Lung (tissue), 12 donors: ENCODE data around the gene RNF208. TPM values are rescaled to one million over a fixed set of nuclear protein-coding genes. Genes with fewer than 3 reads are reported as not detected.
A peak's percentile ranks its signal among the peaks of the same experiment; 100 is the strongest.

Experiments
- ATAC-seq: fragments of 200-7000 bp; cut with Tn5 transposase; one replicate; pipeline ENCODE4 v1.9.1; 2020; ENCODE audit warnings: moderate number of reproducible peaks; ENCODE audit not compliant: insufficient read depth, low FRiP score
- DNase-seq, 3 donors: peaks; one replicate each; pipeline ENCODE4 v3.0.0-alpha.2; 2013 to 2017
- H3K27ac ChIP-seq, 2 donors: one replicate each; pipeline ENCODE4 v1.5.1; 2013; ENCODE audit warnings: mild to moderate bottlenecking in 2 of 2, moderate library complexity in 2 of 2, control low read depth in 1 of 2, inconsistent platforms in 1 of 2, low read depth in 1 of 2, low read length in 1 of 2
- H3K27me3 ChIP-seq, 3 donors: one replicate each; pipeline ENCODE4 v1.5.1; 2013; ENCODE audit warnings: low read length in 2 of 3; ENCODE audit not compliant: control insufficient read depth in 3 of 3, insufficient read depth in 3 of 3
- H3K36me3 ChIP-seq, 4 donors: one replicate each; pipeline ENCODE4 v1.5.1; 2013; ENCODE audit warnings: low read length in 4 of 4, mild to moderate bottlenecking in 1 of 4, moderate library complexity in 1 of 4; ENCODE audit not compliant: control insufficient read depth in 4 of 4, insufficient read depth in 4 of 4
- H3K4me1 ChIP-seq, 5 donors: one replicate each; pipeline ENCODE4 v1.5.1; 2013; ENCODE audit warnings: low read length in 5 of 5, mild to moderate bottlenecking in 2 of 5, moderate library complexity in 1 of 5; ENCODE audit not compliant: control insufficient read depth in 5 of 5, insufficient read depth in 5 of 5
- H3K4me3 ChIP-seq: one replicate; pipeline ENCODE4 v1.5.1; 2013; ENCODE audit warnings: mild to moderate bottlenecking, control low read depth, moderate library complexity
- H3K9ac ChIP-seq, 2 donors: one replicate each; pipeline ENCODE4 v1.5.1; 2013; ENCODE audit warnings: low read length in 2 of 2, control low read depth in 1 of 2; ENCODE audit not compliant: insufficient read depth in 1 of 2
- H3K9me3 ChIP-seq, 4 donors: one replicate each; pipeline ENCODE4 v1.5.1; 2013; ENCODE audit warnings: low read length in 3 of 4, mild to moderate bottlenecking in 1 of 4, moderate library complexity in 1 of 4; ENCODE audit not compliant: control insufficient read depth in 4 of 4, insufficient read depth in 3 of 4
- whole genome bisulfite sequencing, 2 donors: extraction: QIAGEN DNeasy Blood & Tissue Kit; methylation state at CpG; one replicate each; pipeline ENCODE4 v1.1.7; 2013; 5-methylcytosine and 5-hydroxymethylcytosine counted together
- polyA plus RNA-seq, 2 donors: library from polyadenylated mRNA; stranded (reverse); fragments of 200-250 nt; gene quantifications; one replicate each; pipeline ENCODE4 v1.2.1, GENCODE V29; 2013
- total RNA-seq, 2 donors: library from RNA; depleted of rRNA in 1 of 2; stranded (reverse); fragments of >200 nt in 1 of 2; gene quantifications; one replicate each; pipeline ENCODE4 v1.2.1, GENCODE V29; 2014 to 2021
- TF ChIP-seq, protein P1 (sequence below): IDR thresholded peaks from 2 replicates; pipeline ENCODE4 v1.5.1; 2012; ENCODE audit warnings: mild to moderate bottlenecking; ENCODE audit errors: control extremely low read depth, extremely low read depth
- donor health status: control.
- donor health status: control.
- donor health status: Bipolar disorder and iron deficiency.
- donor health status: healthy.
- donor health status: DM: yes; HTN: yes; CAD: no.

Gene RNF208
- total and polyA plus RNA-seq, 4 donors, result 1.7 to 12.0 (median 5.3) TPM

DNA sequence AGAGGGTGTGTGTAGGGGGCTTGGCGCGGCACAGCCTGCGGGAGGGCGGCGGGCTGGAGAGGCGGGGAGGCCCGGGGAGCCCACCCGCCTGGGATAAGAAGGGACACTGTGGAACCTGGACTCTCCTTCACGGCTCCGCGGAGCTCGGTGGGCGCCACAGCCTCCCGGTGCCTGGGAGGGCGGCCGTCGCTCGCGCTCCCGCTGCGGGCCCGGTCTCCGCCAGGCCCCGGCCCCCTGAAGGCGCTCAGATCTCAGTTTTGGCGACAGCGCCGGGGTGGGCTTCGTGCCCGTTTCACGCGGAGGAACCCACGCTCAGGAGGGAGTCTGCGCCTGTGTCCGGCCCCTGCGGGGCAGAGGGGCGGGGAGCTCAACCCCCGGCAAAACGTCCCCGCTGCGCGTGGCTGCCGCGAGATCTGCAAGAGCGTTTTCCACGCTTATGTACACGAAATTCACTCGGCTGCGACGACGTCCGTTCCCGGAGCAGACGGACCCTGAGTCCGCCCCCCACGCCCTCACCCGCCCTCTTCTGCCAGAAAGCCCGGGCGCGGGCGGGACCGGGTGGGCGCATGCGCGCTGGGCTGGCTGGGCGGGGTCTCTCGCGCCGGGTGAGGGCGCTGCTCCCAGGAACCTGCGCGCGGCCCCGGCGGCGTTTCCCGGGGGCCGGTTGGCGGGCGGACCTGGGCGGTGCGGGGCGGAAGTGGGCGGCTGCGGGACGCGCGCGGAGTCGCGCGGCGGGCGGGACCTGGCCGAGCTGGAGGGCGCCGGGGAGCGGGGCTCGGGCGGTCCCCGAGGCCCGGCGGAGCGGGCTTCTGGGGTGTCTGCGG, 32.8 kb upstream of the RNF208 start, which contains the start of gene NELFB:
Gene NELFB (plus strand): TSS at position 704 of the 824 bp plus-strand sequence.
- DNase-seq (peak; percentile 93 to 95 (median 94)), ATAC-seq (peak; percentile 89)
- Histone ChIP-seq H3K27ac (peak within 1 kb of the TSS; percentile 70 to 78), H3K4me1 (peaks cover 0 to 22% (median 12%) of the 10 kb centered on the region in 5 donors), H3K9ac (peak within 1 kb of the TSS; percentile 53 to 68), H3K27me3 (no peaks in the 10 kb centered on the region), H3K4me3 (peak within 1 kb of the TSS; percentile 98), H3K9me3 (no peaks in the 10 kb centered on the region), H3K36me3 (peaks cover 3 to 17% (median 13%) of the 10 kb centered on the region in 4 donors)
- TF ChIP-seq, protein P1, sequence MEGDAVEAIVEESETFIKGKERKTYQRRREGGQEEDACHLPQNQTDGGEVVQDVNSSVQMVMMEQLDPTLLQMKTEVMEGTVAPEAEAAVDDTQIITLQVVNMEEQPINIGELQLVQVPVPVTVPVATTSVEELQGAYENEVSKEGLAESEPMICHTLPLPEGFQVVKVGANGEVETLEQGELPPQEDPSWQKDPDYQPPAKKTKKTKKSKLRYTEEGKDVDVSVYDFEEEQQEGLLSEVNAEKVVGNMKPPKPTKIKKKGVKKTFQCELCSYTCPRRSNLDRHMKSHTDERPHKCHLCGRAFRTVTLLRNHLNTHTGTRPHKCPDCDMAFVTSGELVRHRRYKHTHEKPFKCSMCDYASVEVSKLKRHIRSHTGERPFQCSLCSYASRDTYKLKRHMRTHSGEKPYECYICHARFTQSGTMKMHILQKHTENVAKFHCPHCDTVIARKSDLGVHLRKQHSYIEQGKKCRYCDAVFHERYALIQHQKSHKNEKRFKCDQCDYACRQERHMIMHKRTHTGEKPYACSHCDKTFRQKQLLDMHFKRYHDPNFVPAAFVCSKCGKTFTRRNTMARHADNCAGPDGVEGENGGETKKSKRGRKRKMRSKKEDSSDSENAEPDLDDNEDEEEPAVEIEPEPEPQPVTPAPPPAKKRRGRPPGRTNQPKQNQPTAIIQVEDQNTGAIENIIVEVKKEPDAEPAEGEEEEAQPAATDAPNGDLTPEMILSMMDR, result no peak
- WGBS, 2 donors, result 2% methylated on average over 91 to 105 of the region's 105 CpGs

DNA sequence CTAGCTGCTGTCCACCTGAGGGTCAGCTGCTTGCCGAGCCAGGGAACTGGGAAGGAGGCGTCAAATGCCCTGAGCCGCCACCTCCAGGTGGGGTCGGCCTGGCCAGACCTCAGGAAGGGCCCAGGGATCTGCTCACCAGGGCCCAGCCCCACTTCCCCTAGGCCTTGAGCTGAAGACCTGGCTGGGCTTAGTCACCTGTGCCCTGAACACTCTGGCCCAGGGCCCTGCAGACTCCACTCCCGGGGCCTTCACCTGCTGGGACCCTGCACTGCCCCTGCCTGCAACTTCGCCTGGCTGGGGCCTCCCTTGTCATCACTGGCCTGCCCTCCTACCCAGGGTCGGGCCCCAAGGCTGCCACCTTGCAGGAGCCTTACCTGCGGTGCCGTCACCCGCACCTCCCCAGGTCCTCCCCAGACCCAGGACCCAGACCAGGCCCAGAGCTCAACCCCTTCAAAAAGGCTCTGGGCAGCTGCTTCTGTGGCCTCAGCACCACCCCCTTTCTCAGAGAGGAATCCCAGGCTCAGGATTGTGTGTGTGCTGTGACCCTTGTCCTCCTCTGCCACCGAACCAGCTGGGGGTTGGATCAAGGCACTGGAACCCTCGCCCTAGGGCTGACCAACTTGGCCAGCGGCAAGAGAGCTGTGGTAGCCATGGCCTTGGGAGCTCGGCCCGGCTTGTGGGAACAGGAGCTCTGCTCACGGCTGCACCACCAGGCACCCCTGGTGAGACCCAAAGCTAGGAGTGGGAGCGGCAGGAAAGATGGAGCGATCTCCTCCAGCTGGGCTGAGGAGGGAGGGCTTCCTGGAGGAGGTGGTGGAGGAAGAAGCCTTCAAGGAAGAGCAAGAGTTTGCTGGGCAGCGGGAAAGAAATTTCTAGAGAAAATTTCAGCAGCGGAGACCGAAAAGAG, 31.9 kb upstream of the RNF208 start:
- DNase-seq, result no peak
- Histone ChIP-seq H3K36me3 (peaks cover 0 to 14% (median 9%) of the 10 kb centered on the region in 4 donors), H3K4me1 (peaks cover 0 to 22% (median 12%) of the 10 kb centered on the region in 5 donors), H3K9ac (peak overlapping the region in 1 of 2 donors; percentile 13), H3K4me3 (no peak overlapping the region), H3K27ac (no peak overlapping the region), H3K9me3 (no peaks in the 10 kb centered on the region), H3K27me3 (no peaks in the 10 kb centered on the region)
- ATAC-seq, result no peak
- WGBS, 2 donors, result 68 to 79% methylated on average over 21 of the region's 21 CpGs
- TF ChIP-seq, protein P1, result no peak

DNA sequence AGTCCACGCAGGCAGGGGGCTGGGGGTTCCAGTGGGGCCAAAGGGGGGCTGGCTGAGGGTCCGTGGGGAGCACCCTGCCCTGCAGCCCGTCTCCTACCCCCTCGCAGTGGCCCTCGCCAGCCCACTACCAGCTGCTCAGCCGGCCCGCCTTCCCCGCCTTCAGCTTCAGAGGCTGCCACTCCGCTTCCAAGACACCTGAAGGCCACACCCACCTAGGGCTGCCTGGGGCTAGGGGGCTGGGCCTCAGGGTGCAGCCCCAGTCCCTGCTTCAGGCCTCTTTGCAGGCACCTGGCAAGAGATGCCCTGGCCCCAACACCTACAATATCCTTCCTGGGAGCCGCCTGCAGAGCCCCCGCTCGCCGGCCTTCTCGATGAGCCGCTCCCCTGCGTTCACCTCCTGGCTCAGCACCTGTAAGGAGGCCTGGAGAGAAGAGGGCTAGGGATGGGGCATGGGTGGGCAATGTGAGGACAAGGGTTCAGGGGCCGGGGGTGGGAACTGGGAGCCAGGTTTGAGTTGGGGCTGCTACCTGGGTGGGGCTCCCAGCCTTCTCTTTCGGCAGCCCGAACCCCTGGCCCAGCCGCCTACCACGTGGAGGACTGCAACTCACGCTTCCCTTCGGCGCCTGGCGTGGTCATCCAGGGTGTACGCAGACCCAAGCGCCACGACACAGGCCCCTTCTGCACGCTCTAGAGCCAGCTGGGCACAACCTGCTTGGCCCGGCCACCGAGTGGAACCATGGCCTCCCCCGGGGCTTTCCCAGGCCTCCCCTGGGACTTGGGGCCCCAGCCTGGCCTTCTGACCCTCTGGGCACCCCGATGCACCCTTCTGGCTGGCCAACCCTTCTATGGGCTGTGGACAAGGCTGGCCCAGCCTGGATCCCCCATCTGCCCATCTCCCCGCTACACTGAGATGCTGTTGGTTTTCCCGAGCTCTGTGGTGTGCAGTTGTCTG, 30.8 kb upstream of the RNF208 start:
- Histone ChIP-seq H3K36me3 (peaks cover 0 to 10% (median 6%) of the 10 kb centered on the region in 4 donors), H3K27ac (no peak overlapping the region), H3K4me3 (no peak overlapping the region), H3K9me3 (no peaks in the 10 kb centered on the region), H3K9ac (no peak overlapping the region), H3K4me1 (peaks cover 0 to 24% (median 12%) of the 10 kb centered on the region in 5 donors), H3K27me3 (no peaks in the 10 kb centered on the region)
- 86 to 94% methylated on average over 31 to 35 of the region's 35 CpGs for WGBS, 2 donors
- DNase-seq (peak in 1 of 3 donors; percentile 43), ATAC-seq (no peak)
- TF ChIP-seq, protein P1, result no peak
